H1 (cell line): ENCODE measurements around the gene AMPD3. TPM values are rescaled to one million over a fixed set of nuclear protein-coding genes. Genes with fewer than 3 reads are reported as not detected.
A peak's percentile ranks its signal among the peaks of the same experiment; 100 is the strongest.

ENCODE experiments used
- CTCF ChIA-PET: fragments of 300-600 bp; sonication (Branson Sonifier 250); formaldehyde crosslinking; loops from one replicate; lab custom pipeline; 2021; ENCODE audit not compliant: partially characterized antibody; lab: Charles Lee
- POLR2A ChIA-PET: fragments of 300-600 bp; sonication (Branson Sonifier 250); formaldehyde crosslinking; loops from one replicate; lab custom pipeline; 2021; ENCODE audit warnings: inconsistent platforms; ENCODE audit not compliant: partially characterized antibody; lab: Charles Lee
- DNase-seq, 2 experiments: peaks; one replicate each; pipeline versions ENCODE4 v3.0.0 to v3.0.0-alpha.2; 2010 to 2022; ENCODE audit warnings: low spot score in 2 of 2, low read depth in 1 of 2, mixed read lengths in 1 of 2
- FAIRE-seq: peaks from 2 replicates; lab custom pipeline; 2011; peaks lifted over from hg19 to GRCh38; lab: Jason Lieb, UNC
- H2AFZ ChIP-seq: 2 replicates; pipeline ENCODE4 v1.8.1; 2012; ENCODE audit warnings: low read length, inconsistent platforms
- H2AK5ac ChIP-seq: 2 replicates; pipeline ENCODE4 v1.6.1; 2013; ENCODE audit warnings: low read depth, low read length
- H2BK120ac ChIP-seq: replicated peaks from 2 replicates; pipeline ENCODE3; 2013; ENCODE audit warnings: low read depth, low read length, inconsistent platforms
- H2BK12ac ChIP-seq: 2 replicates; pipeline ENCODE4 v1.6.1; 2013; ENCODE audit warnings: low read depth, low read length
- H2BK15ac ChIP-seq: 2 replicates; pipeline ENCODE4 v1.6.1; 2013; ENCODE audit warnings: low read length
- H2BK20ac ChIP-seq: 2 replicates; pipeline ENCODE4 v1.6.1; 2013; ENCODE audit warnings: low read length
- H2BK5ac ChIP-seq: 2 replicates; pipeline ENCODE4 v1.6.1; 2013; ENCODE audit warnings: low read depth, low read length
- H3K14ac ChIP-seq: 2 replicates; pipeline ENCODE4 v1.6.1; 2013; ENCODE audit warnings: inconsistent platforms; ENCODE audit not compliant: insufficient read length
- H3K18ac ChIP-seq: 2 replicates; pipeline ENCODE4 v1.6.1; 2013; ENCODE audit warnings: low read length; ENCODE audit errors: extremely low read depth
- H3K23ac ChIP-seq: 2 replicates; pipeline ENCODE4 v1.6.1; 2013; ENCODE audit warnings: inconsistent platforms; ENCODE audit not compliant: insufficient read length
- H3K23me2 ChIP-seq: 2 replicates; pipeline ENCODE4 v1.6.1; 2013; ENCODE audit warnings: low read depth, low read length
- H3K27ac ChIP-seq: 2 replicates; pipeline ENCODE4 v1.6.1; 2011; ENCODE audit warnings: low read depth, low read length, inconsistent platforms
- H3K27me3 ChIP-seq, 4 experiments: replicated peaks in 1 of 4; 1 replicate in 1 of 4; 2 replicates in 3 of 4; pipeline versions ENCODE4 v1.6.1 to v1.8.1; 2011 to 2013; ENCODE audit warnings: low read length in 3 of 4, mild to moderate bottlenecking in 3 of 4, inconsistent platforms in 2 of 4, mixed read lengths in 2 of 4, moderate library complexity in 1 of 4; ENCODE audit not compliant: control insufficient read depth in 3 of 4, insufficient read depth in 3 of 4; ENCODE audit errors: extremely low read depth in 1 of 4
- H3K36me3 ChIP-seq, 4 experiments: 2 replicates each; pipeline versions ENCODE4 v1.6.1 to v1.8.1; 2011 to 2013; ENCODE audit warnings: mild to moderate bottlenecking in 4 of 4, low read length in 3 of 4, moderate library complexity in 2 of 4, control low read depth in 1 of 4, inconsistent platforms in 1 of 4; ENCODE audit not compliant: insufficient read depth in 4 of 4, control insufficient read depth in 2 of 4
- H3K4ac ChIP-seq: replicated peaks from 2 replicates; pipeline ENCODE3; 2013; ENCODE audit warnings: low read length, low read depth, mixed read lengths, inconsistent platforms; ENCODE audit not compliant: insufficient read length
- H3K4me1 ChIP-seq, 4 experiments: replicated peaks in 1 of 4; 1 replicate in 1 of 4; 2 replicates in 3 of 4; pipeline versions ENCODE4 v1.6.1 to v1.8.1; 2011 to 2013; ENCODE audit warnings: low read length in 3 of 4, inconsistent platforms in 2 of 4, mixed read lengths in 1 of 4; ENCODE audit not compliant: insufficient read depth in 4 of 4, control insufficient read depth in 3 of 4
- H3K4me2 ChIP-seq, 2 experiments: 2 replicates each; pipeline versions ENCODE4 v1.6.1 to v1.8.1; 2011 to 2013; ENCODE audit warnings: low read depth in 2 of 2, low read length in 2 of 2, control low read depth in 1 of 2, inconsistent platforms in 1 of 2, mild to moderate bottlenecking in 1 of 2; ENCODE audit not compliant: insufficient read depth in 1 of 2
- H3K4me3 ChIP-seq, 4 experiments: fragments of 200-600, 300-600 bp in 1 of 4; sonication (generic), shearing (Covaris generic), sonication (Bioruptor Twin) in 1 of 4; 2 replicates each; pipeline versions ENCODE4 v1.5.1 to v1.8.1; 2011 to 2016; ENCODE audit warnings: low read length in 4 of 4, low read depth in 3 of 4, control low read depth in 2 of 4, inconsistent platforms in 2 of 4, mild to moderate bottlenecking in 2 of 4, mixed read lengths in 1 of 4, moderate library complexity in 1 of 4; ENCODE audit not compliant: insufficient read depth in 2 of 4; ENCODE audit errors: extremely low read depth in 1 of 4
- H3K56ac ChIP-seq: replicated peaks from 2 replicates; pipeline ENCODE3; 2013; ENCODE audit warnings: low read depth, mild to moderate bottlenecking, mixed read lengths, low read length, inconsistent platforms; ENCODE audit not compliant: insufficient read length
- H3K79me1 ChIP-seq: 2 replicates; pipeline ENCODE4 v1.6.1; 2013; ENCODE audit warnings: low read depth, low read length, control low read depth
- H3K79me2 ChIP-seq, 2 experiments: 2 replicates each; pipeline versions ENCODE4 v1.6.1 to v1.8.1; 2012 to 2013; ENCODE audit warnings: low read length in 2 of 2, mild to moderate bottlenecking in 2 of 2, inconsistent platforms in 1 of 2; ENCODE audit not compliant: insufficient read depth in 2 of 2, control insufficient read depth in 1 of 2
- H3K9ac ChIP-seq, 4 experiments: replicated peaks in 1 of 4; 1 replicate in 1 of 4; 2 replicates in 3 of 4; pipeline versions ENCODE4 v1.6.1 to v1.8.1; 2011 to 2013; ENCODE audit warnings: low read depth in 3 of 4, low read length in 3 of 4, control low read depth in 2 of 4, mild to moderate bottlenecking in 2 of 4, moderate library complexity in 2 of 4, inconsistent platforms in 1 of 4; ENCODE audit errors: extremely low read depth in 1 of 4
- H3K9me3 ChIP-seq, 2 experiments: 2 replicates each; pipeline versions ENCODE4 v1.6.1 to v1.8.1; 2012 to 2013; ENCODE audit warnings: mild to moderate bottlenecking in 2 of 2, moderate library complexity in 2 of 2, control low read depth in 1 of 2, inconsistent platforms in 1 of 2, low read depth in 1 of 2, low read length in 1 of 2, mixed read lengths in 1 of 2; ENCODE audit not compliant: insufficient read depth in 2 of 2
- H4K20me1 ChIP-seq, 2 experiments: replicated peaks in 1 of 2; 2 replicates each; pipeline versions ENCODE3 to v1.8.1; 2011 to 2013; ENCODE audit warnings: inconsistent platforms in 2 of 2, low read length in 2 of 2, mild to moderate bottlenecking in 1 of 2; ENCODE audit not compliant: insufficient read depth in 2 of 2, control insufficient read depth in 1 of 2
- H4K5ac ChIP-seq: 2 replicates; pipeline ENCODE4 v1.6.1; 2013; ENCODE audit warnings: low read length, low read depth, mixed read lengths, inconsistent platforms; ENCODE audit not compliant: insufficient read length
- H4K8ac ChIP-seq: 2 replicates; pipeline ENCODE4 v1.8.0; 2013; ENCODE audit warnings: mild to moderate bottlenecking, moderate library complexity, low read length, inconsistent platforms; ENCODE audit not compliant: insufficient read depth; ENCODE audit errors: extremely low read depth
- H4K91ac ChIP-seq: replicated peaks from 2 replicates; pipeline ENCODE3; 2013; ENCODE audit warnings: low read length, mixed read lengths, inconsistent platforms; ENCODE audit not compliant: insufficient read length
- ASH2L ChIP-seq: fragments of 200-600, 300-600 bp; sonication (generic); IDR thresholded peaks from one replicate; pipeline ENCODE4 v1.7.1; 2017; ENCODE audit warnings: low read length
- CEBPB ChIP-seq: IDR thresholded peaks from 2 replicates; pipeline ENCODE4 v1.6.1; 2012; ENCODE audit warnings: low read depth, low read length
- JUN ChIP-seq: IDR thresholded peaks from 2 replicates; pipeline ENCODE4 v1.6.1; 2011; ENCODE audit warnings: low read depth, mild to moderate bottlenecking, improper control_type of control experiment, low read length
- JUND ChIP-seq: IDR thresholded peaks from 2 replicates; pipeline ENCODE4 v1.6.1; 2011; ENCODE audit warnings: mild to moderate bottlenecking, improper control_type of control experiment, low read length
- PHF8 ChIP-seq: fragments of 200-600 bp; sonication (generic); conservative IDR thresholded peaks from 2 replicates; pipeline ENCODE4 v1.7.1; 2012; ENCODE audit warnings: low read depth, mild to moderate bottlenecking, inconsistent platforms, low read length, moderate library complexity
- SAP30 ChIP-seq: fragments of 300-600 bp; sonication (generic); IDR thresholded peaks from 2 replicates; pipeline ENCODE4 v1.7.1; 2012; ENCODE audit warnings: low read length, moderate library complexity, mild to moderate bottlenecking, inconsistent platforms; ENCODE audit not compliant: insufficient read depth, insufficient replicate concordance
- SIN3A ChIP-seq, 2 experiments: IDR thresholded peaks in 1 of 2; conservative IDR thresholded peaks in 1 of 2; 2 replicates each; pipeline ENCODE4 v1.6.1; 2011 to 2012; ENCODE audit warnings: low read length in 2 of 2, improper control_type of control experiment in 1 of 2, low read depth in 1 of 2, mild to moderate bottlenecking in 1 of 2
- SP1 ChIP-seq: IDR thresholded peaks from 2 replicates; pipeline ENCODE4 v1.6.1; 2011; ENCODE audit warnings: low read depth, low read length
- WGBS, 2 experiments: shearing (Covaris generic) in 1 of 2; methylation state at CpG; one replicate each; pipeline versions ENCODE4 v1.1.6 to v1.1.7; 2013 to 2015; ENCODE audit warnings: low lambda C conversion rate in 2 of 2, mixed read lengths in 2 of 2, inconsistent platforms in 1 of 2, low coverage in 1 of 2, missing lambda C conversion rate in 1 of 2; ENCODE audit not compliant: insufficient replicate concordance in 2 of 2, insufficient coverage in 1 of 2, insufficient read length in 1 of 2; ENCODE audit errors: extremely low coverage in 1 of 2, missing lambda C conversion rate in 1 of 2; 5-methylcytosine and 5-hydroxymethylcytosine counted together
- polyA plus RNA-seq, 7 experiments: library from polyadenylated mRNA; depleted of rRNA in 3 of 7; stranded (reverse) in 5 of 7; unstranded in 2 of 7; fragments of >200 nt in 5 of 7; fragments of 200-250 nt in 2 of 7; gene quantifications; 1 replicate in 5 of 7; 2 replicates in 1 of 7; 4 replicates in 1 of 7; pipeline versions ENCODE4 v1.2.1 to v1.2.3, GENCODE V29; 2011 to 2013; ENCODE audit warnings: missing spikeins in 2 of 7, mixed read lengths in 2 of 7
- total RNA-seq: library from RNA; stranded (reverse); fragmentation: NEBNext Ultra II Directional; extraction: Animal tissue kit (Norgen Biotek cat#: 25700); gene quantifications from 2 replicates; pipeline ENCODE4 v1.2.1, GENCODE V29; 2021
- TF ChIP-seq, protein P1 (sequence below): IDR thresholded peaks from 2 replicates; pipeline ENCODE4 v1.6.1; 2012; ENCODE audit warnings: inconsistent platforms

AMPD3 gene
- total and polyA plus RNA-seq, 2 of the 8 experiments (the other 6 are each of a cell fraction or from before 2014, with no cell fraction given) = 4.0 to 6.3 TPM

DNA sequence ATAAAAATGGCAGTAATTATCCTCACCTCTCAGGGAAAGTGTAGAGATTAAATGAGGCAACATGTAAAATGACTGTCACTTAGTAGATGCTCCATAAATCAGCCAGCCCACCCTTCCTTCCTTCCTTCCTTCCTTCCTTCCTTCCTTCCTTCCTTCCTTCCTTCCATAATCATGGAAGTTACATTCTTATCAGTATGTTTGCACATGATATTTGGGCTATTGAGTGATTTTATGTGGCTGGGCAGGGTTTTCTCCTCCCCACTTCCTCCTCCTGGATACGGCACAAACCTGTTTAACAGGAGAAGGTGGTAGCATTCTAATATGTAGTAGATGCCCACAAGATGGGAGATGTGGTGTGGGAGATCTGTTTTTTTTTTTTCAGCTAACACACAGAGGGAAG lies 101.5 kb downstream of the AMPD3 start:
- Histone ChIP-seq H4K8ac (no peak overlapping the region), H2BK120ac (no peak overlapping the region), H3K79me1 (no peaks in the 10 kb centered on the region), H2AK5ac (no peak overlapping the region), H3K27ac (no peak overlapping the region), H3K27me3 (no peaks in the 10 kb centered on the region; a peak in 1 of 7 replicates), H4K5ac (no peak overlapping the region), H3K4me1 (peaks cover 0 to 10% (median 3%) of the 10 kb centered on the region in 4 experiments; a peak in 3 of 7 replicates), H2AFZ (0 out of 2 replicates have a peak overlapping the region, but pooled peaks have one; percentile 55), H2BK12ac (peak overlapping the region; percentile 72; the same call in 1 of the 2 replicates), H3K23ac (no peak overlapping the region), H2BK15ac (no peak overlapping the region), H3K79me2 (no peaks in the 10 kb centered on the region), H2BK20ac (no peak overlapping the region), H3K4me3 (no peak overlapping the region), H3K4me2 (no peak overlapping the region), H4K20me1 (no peaks in the 10 kb centered on the region), H2BK5ac (no peak overlapping the region), H3K36me3 (no peaks in the 10 kb centered on the region), H3K18ac (0 out of 2 replicates have a peak overlapping the region, but pooled peaks have one; percentile 4), H3K23me2 (no peaks in the 10 kb centered on the region; the same call in 1 of the 2 replicates), H3K9ac (no peak overlapping the region), H3K9me3 (no peaks in the 10 kb centered on the region), H4K91ac (no peak overlapping the region), H3K14ac (no peak overlapping the region), H3K56ac (no peak overlapping the region), H3K4ac (peak overlapping the region; percentile 16)
- ChIA-PET CTCF (interaction anchor here (1.4 kb wide), 1 partner anchor 16 kb away, joined by 6 read pairs; the partner anchor contains the start of gene RNF141), POLR2A (interaction anchor here (1.4 kb wide), 1 partner anchor 14 kb away, joined by 4 read pairs; no protein-coding TSS in a partner anchor)
- DNase-seq = no peak
- FAIRE-seq = no peak
- no peak for TF ChIP-seq JUN
- no peak for TF ChIP-seq ASH2L
- no peak for TF ChIP-seq CEBPB
- no peak for TF ChIP-seq SIN3A (conservative IDR thresholded peaks at IDR 0.05 in 1 of 2, IDR thresholded peaks at IDR 0.05 in 1 of 2; ENCODE audit: low read depth in 1 of 2, low read length in 2 of 2)
- TF ChIP-seq, protein P1, sequence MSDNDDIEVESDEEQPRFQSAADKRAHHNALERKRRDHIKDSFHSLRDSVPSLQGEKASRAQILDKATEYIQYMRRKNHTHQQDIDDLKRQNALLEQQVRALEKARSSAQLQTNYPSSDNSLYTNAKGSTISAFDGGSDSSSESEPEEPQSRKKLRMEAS = no peak
- no peak for TF ChIP-seq SP1
- no peak for TF ChIP-seq JUND
- no peak for TF ChIP-seq SAP30
- TF ChIP-seq PHF8 = no peak
- 100% methylated on average over 1 of the region's 1 CpG; no CpG with 5 or more reads in 1 of the 2 experiments for WGBS, 2 experiments
